OCI-LY7 (cell line): ENCODE data around the gene ASS1. TPM values are rescaled to one million over a fixed set of nuclear protein-coding genes. Genes with fewer than 3 reads are reported as not detected.

Source experiments
- BruUV-seq: library from RNA; stranded (reverse); fragments of 400-500 nt; replicated peaks from 2 replicates; lab custom pipeline; 2021; lab: Mats Ljungman, UMichigan
- CTCF ChIA-PET: fragments of 300-600 bp; sonication (Branson Sonifier 250); formaldehyde crosslinking; loops from one replicate; lab custom pipeline; 2022; ENCODE audit warnings: antibody characterized with exemption; ENCODE audit not compliant: unreplicated experiment; lab: Charles Lee
- POLR2A ChIA-PET: fragments of 300-600 bp; sonication (Branson Sonifier 250); formaldehyde crosslinking; loops from one replicate; lab custom pipeline; 2022; ENCODE audit warnings: antibody characterized with exemption; lab: Charles Lee
- DNase-seq: peaks from one replicate; pipeline ENCODE4 v3.0.0-alpha.2; 2015; ENCODE audit warnings: low spot score
- H2AFZ ChIP-seq: fragments of 200-600 bp; sonication (generic), shearing (Covaris generic); 2 replicates; pipeline ENCODE4 v1.6.1; 2014; ENCODE audit warnings: mild to moderate bottlenecking, antibody characterized with exemption, low read length, moderate library complexity
- H3K27ac ChIP-seq: fragments of 200-600 bp; sonication (generic); 2 replicates; pipeline ENCODE4 v1.5.1; 2014; ENCODE audit warnings: mixed run types, low read depth, mild to moderate bottlenecking, moderate library complexity, low read length, inconsistent platforms; ENCODE audit not compliant: poor library complexity, severe bottlenecking
- H3K36me3 ChIP-seq: fragments of 200-600 bp; sonication (generic); 2 replicates; pipeline ENCODE4 v1.6.1; 2014; ENCODE audit warnings: mild to moderate bottlenecking, antibody characterized with exemption, low read length, moderate library complexity, mixed read lengths; ENCODE audit not compliant: insufficient read depth
- H3K4me1 ChIP-seq: fragments of 200-600 bp; sonication (generic); 2 replicates; pipeline ENCODE4 v1.5.1; 2014; ENCODE audit warnings: mild to moderate bottlenecking, low read length; ENCODE audit not compliant: insufficient read depth, poor library complexity, severe bottlenecking
- H3K4me2 ChIP-seq: fragments of 200-600 bp; sonication (generic); 2 replicates; pipeline ENCODE4 v1.6.1; 2014; ENCODE audit warnings: mild to moderate bottlenecking, low read length
- H3K4me3 ChIP-seq: fragments of 200-600 bp; sonication (generic); 2 replicates; pipeline ENCODE4 v1.5.1; 2014; ENCODE audit warnings: mild to moderate bottlenecking, low read depth, low read length; ENCODE audit not compliant: poor library complexity, severe bottlenecking
- H3K79me2 ChIP-seq: fragments of 200-600 bp; sonication (generic); 2 replicates; pipeline ENCODE4 v1.6.1; 2016; ENCODE audit warnings: low read depth, mild to moderate bottlenecking, low read length, moderate library complexity, mixed read lengths; ENCODE audit not compliant: insufficient read depth
- H3K9me2 ChIP-seq: fragments of 200-600 bp; sonication (generic); 2 replicates; pipeline ENCODE4 v1.6.1; 2016; ENCODE audit warnings: mild to moderate bottlenecking, low read length, mixed read lengths; ENCODE audit not compliant: insufficient read depth
- H3K9me3 ChIP-seq: fragments of 200-600 bp; sonication (generic); 2 replicates; pipeline ENCODE4 v1.6.1; 2014; ENCODE audit warnings: mild to moderate bottlenecking, mixed run types, low read length, mixed read lengths
- H4K20me1 ChIP-seq: fragments of 200-600 bp; sonication (generic); 2 replicates; pipeline ENCODE4 v1.6.1; 2014; ENCODE audit warnings: mild to moderate bottlenecking, antibody characterized with exemption, low read length, moderate library complexity, mixed read lengths; ENCODE audit not compliant: insufficient read depth
- CTCF ChIP-seq: fragments of 200-600 bp; sonication (generic); conservative IDR thresholded peaks from 2 replicates; pipeline ENCODE4 v1.5.1; 2014; ENCODE audit warnings: mild to moderate bottlenecking, antibody characterized with exemption, low read length, moderate library complexity, mixed read lengths
- EZH2phosphoT487 ChIP-seq: fragments of 200-600 bp; sonication (generic); IDR thresholded peaks from 2 replicates; pipeline ENCODE4 v1.6.1; 2018; ENCODE audit warnings: low read depth, borderline replicate concordance, mild to moderate bottlenecking, mixed run types, antibody characterized with exemption, low read length, moderate library complexity, mixed read lengths
- intact Hi-C: fragments of 100-400 bp; cut with micrococcal nuclease; formaldehyde crosslinking; loops from one replicate; pipeline ENCODE4 v1.10.0; 2022; ENCODE audit not compliant: unreplicated experiment
- total RNA-seq, 2 experiments: library from RNA; depleted of rRNA in 1 of 2; stranded (reverse); fragments of >200 nt in 1 of 2; shearing (Covaris generic) in 1 of 2; gene quantifications; 2 replicates each; pipeline ENCODE4 v1.2.3, GENCODE V29; 2014 to 2022

ASS1 gene
- total RNA-seq, 2 experiments from 2014 or later: 0.70 to 16.3 TPM

- Histone ChIP-seq H4K20me1 (no peaks in the 10 kb centered on the region), H3K4me1 (no peaks in the 10 kb centered on the region), H3K4me3 (no peak overlapping the region), H3K4me2 (no peak overlapping the region), H2AFZ (no peak overlapping the region), H3K9me3 (no peaks in the 10 kb centered on the region; the same call in 1 of the 2 replicates), H3K79me2 (no peaks in the 10 kb centered on the region), H3K27ac (no peak overlapping the region), H3K9me2 (no peaks in the 10 kb centered on the region), H3K36me3 (no peaks in the 10 kb centered on the region)
- no peak for TF ChIP-seq CTCF
- BruUV-seq: no TSS peak
- no peak for DNase-seq
- POLR2A ChIA-PET: no interaction called here
- intact Hi-C loops: no loop called here
- CTCF ChIA-PET: no interaction called here
Observed at GRCh38 chr9:130491830-130492482, 47.2 kb downstream of the ASS1 start.

- intact Hi-C loops: no loop called here
- no peaks in the 10 kb centered on the region for H3K79me2 ChIP-seq
- no peaks in the 10 kb centered on the region; the same call in 1 of the 2 replicates for H3K9me3 ChIP-seq
- TF ChIP-seq CTCF: no peak
- no peak for TF ChIP-seq EZH2phosphoT487
- no TSS peak for BruUV-seq
- no peak for DNase-seq
- H3K36me3 ChIP-seq: no peaks in the 10 kb centered on the region
- no peak overlapping the region for H3K27ac ChIP-seq
- H3K4me2 ChIP-seq: no peak overlapping the region
- ChIA-PET POLR2A (no interaction called here), CTCF (no interaction called here)
- H3K4me1 ChIP-seq: no peaks in the 10 kb centered on the region
- H3K9me2 ChIP-seq: no peaks in the 10 kb centered on the region
- no peaks in the 10 kb centered on the region for H4K20me1 ChIP-seq
- H2AFZ ChIP-seq: no peak overlapping the region
- no peak overlapping the region for H3K4me3 ChIP-seq
Observed at GRCh38 chr9:130493021-130493420, 48.3 kb downstream of the ASS1 start.

- Histone ChIP-seq H3K36me3 (no peaks in the 10 kb centered on the region), H3K4me2 (no peak overlapping the region), H2AFZ (no peak overlapping the region), H3K4me1 (no peaks in the 10 kb centered on the region), H3K4me3 (no peak overlapping the region), H3K79me2 (no peaks in the 10 kb centered on the region), H3K9me2 (no peaks in the 10 kb centered on the region), H3K27ac (no peak overlapping the region), H3K9me3 (no peaks in the 10 kb centered on the region; the same call in 1 of the 2 replicates), H4K20me1 (no peaks in the 10 kb centered on the region)
- ChIA-PET POLR2A (no interaction called here), CTCF (no interaction called here)
- TF ChIP-seq CTCF (no peak), EZH2phosphoT487 (no peak)
- intact Hi-C loops: no loop called here
- BruUV-seq: no TSS peak
- no peak for DNase-seq
Observed at GRCh38 chr9:130493476-130493875, 48.7 kb downstream of the ASS1 start.
